NCI-H82 treated with DMSO at 0.1 percent for 48 hours (cell line): Measurements from ENCODE around the gene ZNF275.
"Not testable (repeated sequence)": the region's sequence is repeated elsewhere in the genome, so short reads cannot be mapped to it uniquely, and the experiment has no call there.

Experiments used
- DNase-seq: peaks from one replicate; lab custom pipeline; 2025; ENCODE audit not compliant: unreplicated experiment; lab: John Stamatoyannopoulos, UW

Gene ZNF275

GRCh38 chrX:153353416-153353815 lies 19.5 kb downstream of the ZNF275 start:
- no peak for DNase-seq

- no peak for DNase-seq
These were observed 23.9 kb downstream of the ZNF275 start for GRCh38 chrX:153357877-153358276.

- peak; percentile 18 for DNase-seq
These were observed 27.9 kb downstream of the ZNF275 start for GRCh38 chrX:153361781-153362397.

GRCh38 chrX:153365670-153366069 lies 31.7 kb downstream of the ZNF275 start:
- no peak for DNase-seq

GRCh38 chrX:153366119-153366518 lies 32.2 kb downstream of the ZNF275 start:
- DNase-seq, result no peak

GRCh38 chrX:153366878-153367538 lies 33.1 kb downstream of the ZNF275 start:
- DNase-seq, result no peak

DNA sequence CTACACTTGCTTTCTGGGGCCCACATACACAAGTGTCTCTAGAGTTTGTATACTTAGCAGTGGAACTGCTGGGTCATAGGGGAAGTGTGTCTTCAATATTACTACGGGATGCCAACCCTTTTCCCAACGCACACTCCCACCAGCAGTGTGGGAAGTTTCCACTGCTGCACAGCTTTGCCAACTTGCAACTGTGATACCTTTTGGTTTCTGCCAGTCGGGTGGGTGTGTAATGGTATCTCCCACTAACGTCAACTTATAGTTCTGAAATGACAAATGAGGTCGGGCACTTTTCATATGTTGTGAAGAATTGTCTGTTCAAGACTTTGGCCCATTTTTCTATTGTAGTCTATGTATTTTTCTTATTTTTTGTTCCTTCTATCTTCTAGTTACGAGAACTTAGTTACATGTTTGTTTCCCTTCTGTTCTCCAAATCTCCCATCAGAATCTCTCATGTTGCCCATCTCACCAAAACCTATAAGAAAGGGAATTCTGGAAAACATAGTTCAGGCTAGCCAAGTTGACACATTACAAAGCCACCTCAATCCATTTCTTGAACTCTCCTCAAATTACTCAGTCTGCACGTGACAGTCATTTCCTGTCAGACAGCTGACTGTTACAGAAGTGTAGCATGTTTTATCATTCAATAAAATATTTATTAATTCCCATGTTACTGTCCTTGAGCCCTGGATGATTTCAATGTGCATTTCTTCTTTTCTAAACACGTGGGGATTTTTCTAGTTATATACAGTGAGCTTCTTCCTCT lies 36.5 kb downstream of the ZNF275 start:
- no peak for DNase-seq

- no peak for DNase-seq
These were observed 37.3 kb downstream of the ZNF275 start for GRCh38 chrX:153371256-153371655.

DNA sequence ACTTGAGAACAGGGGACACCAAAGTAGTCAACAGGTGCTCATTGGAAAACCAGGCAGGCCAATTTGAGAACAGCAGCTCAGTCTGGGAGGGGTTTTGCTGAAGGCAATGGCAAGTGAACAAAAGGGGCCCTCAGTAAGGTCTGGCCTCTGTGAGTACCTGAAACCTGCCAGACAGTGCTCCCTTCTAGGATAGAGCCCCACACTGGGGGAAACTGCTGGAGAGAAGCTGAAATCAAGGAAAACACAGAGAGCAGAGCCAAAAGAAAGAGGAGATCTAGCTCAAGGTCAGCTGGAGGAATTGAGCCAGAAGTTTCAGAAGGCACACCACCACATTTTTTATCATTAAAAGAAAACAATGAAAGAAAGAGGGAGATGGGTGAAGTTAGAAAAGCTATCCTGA lies 39.0 kb downstream of the ZNF275 start:
- no peak for DNase-seq

- no peak for DNase-seq
These were observed 40.5 kb downstream of the ZNF275 start for GRCh38 chrX:153374426-153374825.

DNA sequence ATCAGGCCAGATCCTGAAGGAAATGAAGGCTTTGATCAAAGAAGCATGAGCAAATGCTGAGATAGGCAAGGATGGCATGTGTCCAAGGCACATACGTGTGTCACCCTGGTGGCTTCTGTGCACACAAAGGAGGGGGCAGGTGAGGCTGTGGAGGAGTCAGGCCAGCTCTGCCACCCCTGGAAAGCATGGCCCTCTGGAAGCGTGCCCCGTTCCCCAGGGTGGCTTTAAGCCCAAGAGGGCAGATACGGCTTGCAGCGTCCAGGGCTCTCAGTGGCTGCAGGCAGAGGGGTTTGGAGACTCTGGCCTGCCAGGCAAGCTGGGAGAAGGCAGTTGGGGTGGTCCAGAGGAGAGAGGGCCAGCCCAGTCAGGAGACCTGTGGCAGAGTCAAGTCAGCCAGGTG lies 41.6 kb downstream of the ZNF275 start:
- DNase-seq, result no peak

- DNase-seq, result no peak
These were observed 43.8 kb downstream of the ZNF275 start for GRCh38 chrX:153377727-153378126.

GRCh38 chrX:153378607-153379006 lies 44.7 kb downstream of the ZNF275 start:
- DNase-seq, result peak; percentile 28

DNA sequence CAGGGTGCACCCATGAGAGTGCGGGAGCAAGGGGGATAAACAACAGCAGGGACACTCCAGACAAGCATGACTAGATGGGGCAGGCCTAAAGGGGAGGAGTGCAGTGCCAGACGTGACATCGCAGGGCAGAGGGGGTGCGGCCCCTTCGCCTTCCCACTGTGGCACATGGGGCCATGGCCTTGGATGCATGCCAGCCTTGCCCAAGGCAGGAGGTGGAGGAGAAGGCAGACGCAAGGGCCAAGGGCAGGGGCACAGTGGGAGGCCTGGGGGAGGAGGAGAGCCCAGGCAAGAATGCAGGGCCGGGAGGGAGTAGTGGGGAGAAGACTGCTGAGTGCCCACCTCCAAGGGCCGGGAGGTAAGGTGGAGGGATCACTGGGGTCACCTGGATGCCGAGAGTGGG lies 45.6 kb downstream of the ZNF275 start:
- no peak for DNase-seq

GRCh38 chrX:153379971-153380581 lies 46.1 kb downstream of the ZNF275 start:
- no peak for DNase-seq

DNA sequence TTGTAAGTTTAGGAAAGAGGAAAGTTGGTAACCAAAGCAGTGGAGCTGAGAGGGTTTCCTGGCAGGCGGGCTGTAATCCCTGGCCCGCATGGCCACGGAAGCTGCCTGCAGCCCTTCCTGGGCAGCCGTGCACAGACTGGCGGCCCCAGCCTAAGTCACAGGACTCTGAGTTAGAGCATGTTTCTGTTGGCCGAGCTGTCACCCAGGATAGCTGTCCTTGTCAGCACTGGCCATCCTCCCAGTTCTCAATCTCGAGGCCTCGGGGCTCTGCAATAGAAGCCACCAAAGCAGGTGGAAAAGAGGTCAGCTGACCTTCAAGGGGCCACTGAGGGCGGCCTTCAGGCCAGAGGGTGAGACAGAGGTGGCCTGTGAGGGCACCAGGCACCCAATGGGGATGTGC lies 46.7 kb downstream of the ZNF275 start:
- no peak for DNase-seq

GRCh38 chrX:153381684-153382532 lies 48.0 kb downstream of the ZNF275 start:
- DNase-seq, result no peak

- DNase-seq, result no peak
These were observed 48.9 kb downstream of the ZNF275 start for GRCh38 chrX:153382563-153383482.

GRCh38 chrX:153384390-153384789 lies 50.4 kb downstream of the ZNF275 start:
- no peak for DNase-seq

DNA sequence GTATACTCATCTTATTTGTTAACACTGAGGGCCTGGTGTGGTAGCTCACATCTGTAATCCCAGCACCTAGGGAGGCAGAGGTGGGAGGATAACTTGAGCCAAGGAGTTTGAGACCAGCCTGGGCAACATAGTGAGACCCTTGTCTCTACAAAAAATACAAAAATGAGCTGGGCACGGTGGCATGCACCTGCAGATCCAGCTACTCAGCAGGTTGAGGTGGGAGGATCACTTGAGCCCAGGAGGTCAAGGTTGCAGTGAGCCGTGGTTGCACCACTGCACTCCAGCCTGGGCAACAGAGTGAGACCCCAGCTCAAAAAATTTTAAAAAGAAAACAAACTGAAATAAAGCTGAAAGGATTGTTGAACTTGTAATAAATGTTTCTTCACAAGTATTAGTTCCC lies 51.0 kb downstream of the ZNF275 start:
- not testable (repeated sequence) for DNase-seq
